ENCODE measurements around the gene SP7.

DNA sequence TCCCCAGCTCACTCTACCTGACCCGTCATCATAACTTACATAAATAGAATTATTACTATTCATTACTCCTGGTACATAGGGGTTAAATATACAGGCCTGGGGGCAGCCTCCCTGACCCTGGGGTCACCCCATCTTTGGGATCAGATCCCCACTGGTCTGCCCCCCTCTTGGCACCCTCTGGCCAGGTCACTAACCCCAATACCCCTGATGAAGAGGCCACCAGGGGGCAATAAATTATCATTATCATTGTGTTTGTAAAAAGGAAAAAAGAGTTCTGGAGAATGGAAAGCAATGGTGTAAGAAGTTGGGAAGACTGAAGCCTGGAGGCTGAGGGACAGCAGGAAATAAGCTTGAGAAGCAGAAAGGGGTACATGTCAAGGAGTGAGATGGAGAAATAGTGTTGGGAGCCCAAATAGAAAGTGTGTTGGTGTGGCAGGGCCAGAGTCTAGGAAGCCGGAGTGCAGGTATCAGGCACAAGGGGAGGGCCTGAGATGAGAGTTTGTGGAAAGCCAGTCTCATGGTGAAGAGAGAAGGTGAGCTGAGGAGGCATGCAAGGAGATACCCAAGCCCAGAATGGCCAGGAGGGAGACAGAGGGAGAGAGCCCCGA, 8.6 kb downstream of the SP7 start:
- TF ChIP-seq, protein P1, sequence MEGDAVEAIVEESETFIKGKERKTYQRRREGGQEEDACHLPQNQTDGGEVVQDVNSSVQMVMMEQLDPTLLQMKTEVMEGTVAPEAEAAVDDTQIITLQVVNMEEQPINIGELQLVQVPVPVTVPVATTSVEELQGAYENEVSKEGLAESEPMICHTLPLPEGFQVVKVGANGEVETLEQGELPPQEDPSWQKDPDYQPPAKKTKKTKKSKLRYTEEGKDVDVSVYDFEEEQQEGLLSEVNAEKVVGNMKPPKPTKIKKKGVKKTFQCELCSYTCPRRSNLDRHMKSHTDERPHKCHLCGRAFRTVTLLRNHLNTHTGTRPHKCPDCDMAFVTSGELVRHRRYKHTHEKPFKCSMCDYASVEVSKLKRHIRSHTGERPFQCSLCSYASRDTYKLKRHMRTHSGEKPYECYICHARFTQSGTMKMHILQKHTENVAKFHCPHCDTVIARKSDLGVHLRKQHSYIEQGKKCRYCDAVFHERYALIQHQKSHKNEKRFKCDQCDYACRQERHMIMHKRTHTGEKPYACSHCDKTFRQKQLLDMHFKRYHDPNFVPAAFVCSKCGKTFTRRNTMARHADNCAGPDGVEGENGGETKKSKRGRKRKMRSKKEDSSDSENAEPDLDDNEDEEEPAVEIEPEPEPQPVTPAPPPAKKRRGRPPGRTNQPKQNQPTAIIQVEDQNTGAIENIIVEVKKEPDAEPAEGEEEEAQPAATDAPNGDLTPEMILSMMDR (IDR thresholded peaks at IDR 0.05) = peak; percentile 47
- TF ChIP-seq ZFX (IDR thresholded peaks at IDR 0.05; ENCODE audit: borderline replicate concordance) = no peak

All from 22Rv1 (cell line).